ENCODE results near the gene MRPS10.

GRCh38 chr6:42230345-42231321, 13.0 kb upstream of the MRPS10 start:
- TF ChIP-seq CSDC2 (CRISPR knock-in tag; IDR thresholded peaks at IDR 0.05) (no peak), ZNF70 (CRISPR knock-in tag; IDR thresholded peaks at IDR 0.05) (no peak), PPARA (CRISPR knock-in tag; IDR thresholded peaks at IDR 0.05; ENCODE audit: borderline replicate concordance) (no peak), TOX (CRISPR knock-in tag; IDR thresholded peaks at IDR 0.05; ENCODE audit: borderline replicate concordance) (no peak)
- TF ChIP-seq, protein P1, sequence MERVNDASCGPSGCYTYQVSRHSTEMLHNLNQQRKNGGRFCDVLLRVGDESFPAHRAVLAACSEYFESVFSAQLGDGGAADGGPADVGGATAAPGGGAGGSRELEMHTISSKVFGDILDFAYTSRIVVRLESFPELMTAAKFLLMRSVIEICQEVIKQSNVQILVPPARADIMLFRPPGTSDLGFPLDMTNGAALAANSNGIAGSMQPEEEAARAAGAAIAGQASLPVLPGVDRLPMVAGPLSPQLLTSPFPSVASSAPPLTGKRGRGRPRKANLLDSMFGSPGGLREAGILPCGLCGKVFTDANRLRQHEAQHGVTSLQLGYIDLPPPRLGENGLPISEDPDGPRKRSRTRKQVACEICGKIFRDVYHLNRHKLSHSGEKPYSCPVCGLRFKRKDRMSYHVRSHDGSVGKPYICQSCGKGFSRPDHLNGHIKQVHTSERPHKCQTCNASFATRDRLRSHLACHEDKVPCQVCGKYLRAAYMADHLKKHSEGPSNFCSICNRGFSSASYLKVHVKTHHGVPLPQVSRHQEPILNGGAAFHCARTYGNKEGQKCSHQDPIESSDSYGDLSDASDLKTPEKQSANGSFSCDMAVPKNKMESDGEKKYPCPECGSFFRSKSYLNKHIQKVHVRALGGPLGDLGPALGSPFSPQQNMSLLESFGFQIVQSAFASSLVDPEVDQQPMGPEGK (CRISPR knock-in tag; IDR thresholded peaks at IDR 0.05; ENCODE audit: borderline replicate concordance): no peak

All from SK-N-SH treated with all-trans-retinoic acid at 6 μM for 48 hours (cell line).